Astrocyte (in vitro differentiated cells and primary cell): ENCODE data around the gene ACTN1. TPM values are rescaled to one million over a fixed set of nuclear protein-coding genes. Genes with fewer than 3 reads are reported as not detected.

Source experiments
- DNase-seq: peaks from one replicate; pipeline ENCODE4 v3.0.0-alpha.2; 2010; ENCODE audit warnings: low read depth
- FAIRE-seq: peaks from 2 replicates; lab custom pipeline; 2011; peaks lifted over from hg19 to GRCh38; lab: Jason Lieb, UNC
- H2AFZ ChIP-seq: 2 replicates; pipeline ENCODE4 v1.6.0; 2012; ENCODE audit warnings: low read depth, low read length, inconsistent platforms
- H3K27ac ChIP-seq: 2 replicates; pipeline ENCODE4 v1.5.1; 2011; ENCODE audit warnings: low read depth, low read length, inconsistent platforms
- H3K27me3 ChIP-seq: 2 replicates; pipeline ENCODE4 v1.6.0; 2011; ENCODE audit warnings: low read length, inconsistent platforms; ENCODE audit not compliant: insufficient read depth
- H3K36me3 ChIP-seq: 2 replicates; pipeline ENCODE4 v1.5.1; 2011; ENCODE audit warnings: low read length, inconsistent platforms; ENCODE audit not compliant: insufficient read depth
- H3K4me1 ChIP-seq: 2 replicates; pipeline ENCODE4 v1.5.1; 2011; ENCODE audit warnings: low read length, inconsistent platforms; ENCODE audit not compliant: insufficient read depth
- H3K4me2 ChIP-seq: 2 replicates; pipeline ENCODE4 v1.6.0; 2012; ENCODE audit warnings: low read length, inconsistent platforms
- H3K4me3 ChIP-seq: 2 replicates; pipeline ENCODE4 v1.5.1; 2011; ENCODE audit warnings: low read depth, mild to moderate bottlenecking, low read length, inconsistent platforms; ENCODE audit not compliant: insufficient read depth
- H3K79me2 ChIP-seq: 2 replicates; pipeline ENCODE4 v1.6.0; 2012; ENCODE audit warnings: mild to moderate bottlenecking, low read length, inconsistent platforms; ENCODE audit not compliant: insufficient read depth
- H3K9ac ChIP-seq: 2 replicates; pipeline ENCODE4 v1.6.0; 2012; ENCODE audit warnings: mild to moderate bottlenecking, low read length, inconsistent platforms
- H3K9me3 ChIP-seq: 2 replicates; pipeline ENCODE4 v1.5.1; 2012; ENCODE audit warnings: low read depth, mild to moderate bottlenecking, low read length, inconsistent platforms; ENCODE audit not compliant: insufficient read depth
- H4K20me1 ChIP-seq: 2 replicates; pipeline ENCODE4 v1.6.0; 2012; ENCODE audit warnings: low read length, inconsistent platforms; ENCODE audit not compliant: insufficient read depth
- H3K27ac Mint-ChIP-seq: one replicate; pipeline ENCODE4 v1.8.0; 2021; ENCODE audit warnings: mild to moderate bottlenecking, mixed read lengths; ENCODE audit not compliant: unreplicated experiment
- H3K27me3 Mint-ChIP-seq: one replicate; pipeline ENCODE4 v1.8.0; 2021; ENCODE audit warnings: low read depth, mixed read lengths; ENCODE audit not compliant: unreplicated experiment
- H3K36me3 Mint-ChIP-seq: one replicate; pipeline ENCODE4 v1.8.0; 2021; ENCODE audit warnings: low read depth, mixed read lengths; ENCODE audit not compliant: unreplicated experiment
- H3K4me1 Mint-ChIP-seq: one replicate; pipeline ENCODE4 v1.8.0; 2021; ENCODE audit warnings: low read depth, mixed read lengths; ENCODE audit not compliant: unreplicated experiment
- H3K4me3 Mint-ChIP-seq: one replicate; pipeline ENCODE4 v1.8.0; 2021; ENCODE audit warnings: mild to moderate bottlenecking, moderate library complexity, mixed read lengths; ENCODE audit not compliant: unreplicated experiment
- H3K9me3 Mint-ChIP-seq: one replicate; pipeline ENCODE4 v1.8.0; 2021; ENCODE audit warnings: mild to moderate bottlenecking, mixed read lengths; ENCODE audit not compliant: unreplicated experiment
- EZH2 ChIP-seq: IDR thresholded peaks from 2 replicates; pipeline ENCODE4 v1.6.1; 2012; ENCODE audit warnings: mild to moderate bottlenecking, low read length, inconsistent platforms; ENCODE audit not compliant: insufficient read depth
- total RNA-seq: library from RNA; stranded (reverse); gene quantifications from 2 replicates; pipeline ENCODE4 v1.2.1, GENCODE V29; 2021
- TF ChIP-seq, protein P1 (sequence below): IDR thresholded peaks from 2 replicates; pipeline ENCODE4 v1.5.1; 2011; ENCODE audit warnings: low read depth, mild to moderate bottlenecking, inconsistent platforms, low read length, moderate library complexity; ENCODE audit not compliant: insufficient read depth

The ACTN1 gene
- total RNA-seq, 1 donor from 2014 or later, result 1,163 TPM

GRCh38 chr14:68945585-68946488 lies 33.3 kb downstream of the ACTN1 start:
- peaks cover 100% of the 10 kb centered on the region for H3K79me2 ChIP-seq
- peaks cover 97% of the 10 kb centered on the region for H4K20me1 ChIP-seq
- no peaks in the 10 kb centered on the region for H3K9me3 Mint-ChIP-seq
- no peak overlapping the region for H3K4me3 ChIP-seq
- H3K4me2 ChIP-seq, result peak overlapping the region; percentile 4
- peak overlapping the region; percentile 45 for H3K4me3 Mint-ChIP-seq
- H3K4me1 ChIP-seq, result peaks cover 94% of the 10 kb centered on the region
- no peaks in the 10 kb centered on the region for H3K27me3 ChIP-seq
- FAIRE-seq (no peak), DNase-seq (no peak)
- TF ChIP-seq EZH2, result no peak
- TF ChIP-seq, protein P1, sequence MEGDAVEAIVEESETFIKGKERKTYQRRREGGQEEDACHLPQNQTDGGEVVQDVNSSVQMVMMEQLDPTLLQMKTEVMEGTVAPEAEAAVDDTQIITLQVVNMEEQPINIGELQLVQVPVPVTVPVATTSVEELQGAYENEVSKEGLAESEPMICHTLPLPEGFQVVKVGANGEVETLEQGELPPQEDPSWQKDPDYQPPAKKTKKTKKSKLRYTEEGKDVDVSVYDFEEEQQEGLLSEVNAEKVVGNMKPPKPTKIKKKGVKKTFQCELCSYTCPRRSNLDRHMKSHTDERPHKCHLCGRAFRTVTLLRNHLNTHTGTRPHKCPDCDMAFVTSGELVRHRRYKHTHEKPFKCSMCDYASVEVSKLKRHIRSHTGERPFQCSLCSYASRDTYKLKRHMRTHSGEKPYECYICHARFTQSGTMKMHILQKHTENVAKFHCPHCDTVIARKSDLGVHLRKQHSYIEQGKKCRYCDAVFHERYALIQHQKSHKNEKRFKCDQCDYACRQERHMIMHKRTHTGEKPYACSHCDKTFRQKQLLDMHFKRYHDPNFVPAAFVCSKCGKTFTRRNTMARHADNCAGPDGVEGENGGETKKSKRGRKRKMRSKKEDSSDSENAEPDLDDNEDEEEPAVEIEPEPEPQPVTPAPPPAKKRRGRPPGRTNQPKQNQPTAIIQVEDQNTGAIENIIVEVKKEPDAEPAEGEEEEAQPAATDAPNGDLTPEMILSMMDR, result no peak
- H3K36me3 ChIP-seq, result peaks cover 10% of the 10 kb centered on the region
- H3K4me1 Mint-ChIP-seq, result peaks cover 95% of the 10 kb centered on the region
- H2AFZ ChIP-seq, result no peak overlapping the region
- H3K9me3 ChIP-seq, result no peaks in the 10 kb centered on the region
- no peaks in the 10 kb centered on the region for H3K27me3 Mint-ChIP-seq
- peak overlapping the region; percentile 87 for H3K27ac Mint-ChIP-seq
- H3K9ac ChIP-seq, result peak overlapping the region; percentile 9
- H3K36me3 Mint-ChIP-seq, result peaks cover 35% of the 10 kb centered on the region
- H3K27ac ChIP-seq, result peak overlapping the region; percentile 10

GRCh38 chr14:68945190-68945584 lies 33.9 kb downstream of the ACTN1 start:
- Histone ChIP-seq H3K4me1 (peaks cover 96% of the 10 kb centered on the region), H4K20me1 (peaks cover 96% of the 10 kb centered on the region), H3K4me3 (no peak overlapping the region), H3K4me2 (no peak overlapping the region), H3K79me2 (peaks cover 100% of the 10 kb centered on the region), H3K9me3 (no peaks in the 10 kb centered on the region), H2AFZ (no peak overlapping the region), H3K27ac (peak overlapping the region; percentile 6), H3K9ac (no peak overlapping the region), H3K36me3 (peaks cover 10% of the 10 kb centered on the region), H3K27me3 (no peaks in the 10 kb centered on the region)
- peaks cover 98% of the 10 kb centered on the region for H3K4me1 Mint-ChIP-seq
- H3K36me3 Mint-ChIP-seq, result peaks cover 35% of the 10 kb centered on the region
- no peaks in the 10 kb centered on the region for H3K9me3 Mint-ChIP-seq
- DNase-seq, result no peak
- FAIRE-seq, result no peak
- peak overlapping the region; percentile 75 for H3K27ac Mint-ChIP-seq
- no peaks in the 10 kb centered on the region for H3K27me3 Mint-ChIP-seq
- H3K4me3 Mint-ChIP-seq, result no peak overlapping the region
- TF ChIP-seq EZH2, result no peak
- TF ChIP-seq, protein P1, result no peak

GRCh38 chr14:68944162-68944561 lies 34.9 kb downstream of the ACTN1 start:
- DNase-seq (no peak), FAIRE-seq (no peak)
- Mint-ChIP-seq H3K36me3 (peaks cover 31% of the 10 kb centered on the region), H3K9me3 (no peaks in the 10 kb centered on the region), H3K27me3 (no peaks in the 10 kb centered on the region), H3K27ac (peak overlapping the region; percentile 83), H3K4me1 (peaks cover 97% of the 10 kb centered on the region), H3K4me3 (peak overlapping the region; percentile 64)
- H3K4me3 ChIP-seq, result no peak overlapping the region
- H3K27me3 ChIP-seq, result no peaks in the 10 kb centered on the region
- TF ChIP-seq, protein P1, result no peak
- TF ChIP-seq EZH2, result no peak
- peak overlapping the region; percentile 91 for H3K27ac ChIP-seq
- H3K36me3 ChIP-seq, result peaks cover 10% of the 10 kb centered on the region
- peaks cover 95% of the 10 kb centered on the region for H3K4me1 ChIP-seq
- H3K4me2 ChIP-seq, result peak overlapping the region; percentile 65
- H4K20me1 ChIP-seq, result peaks cover 92% of the 10 kb centered on the region
- H3K9me3 ChIP-seq, result no peaks in the 10 kb centered on the region
- H3K79me2 ChIP-seq, result peaks cover 98% of the 10 kb centered on the region
- H3K9ac ChIP-seq, result peak overlapping the region; percentile 59
- H2AFZ ChIP-seq, result no peak overlapping the region
